NCI-H1694 (cell line): ENCODE results near the gene ARHGAP4.
A peak's percentile ranks its signal among the peaks of the same experiment; 100 is the strongest.

Source experiments
- DNase-seq: peaks from one replicate; lab custom pipeline; 2025; lab: John Stamatoyannopoulos, UW

ARHGAP4 gene

GRCh38 chrX:153927672-153927921 is 1.5 kb upstream of the ARHGAP4 start:
- no peak for DNase-seq

- peak; percentile 73 for DNase-seq
Observed at GRCh38 chrX:153926858-153927671, 1.0 kb upstream of the ARHGAP4 start.

- no peak for DNase-seq
Observed at GRCh38 chrX:153926552-153926857, 441 bp upstream of the ARHGAP4 start.

- DNase-seq: no peak
Observed at GRCh38 chrX:153925387-153925738, 701 bp downstream of the ARHGAP4 start.

GRCh38 chrX:153924149-153924861 is 1.8 kb downstream of the ARHGAP4 start:
- peak; percentile 57 for DNase-seq

- DNase-seq: peak; percentile 30
Observed at GRCh38 chrX:153922932-153923857, 2.9 kb downstream of the ARHGAP4 start.

GRCh38 chrX:153921511-153922446 is 4.3 kb downstream of the ARHGAP4 start:
- peak; percentile 32 for DNase-seq

GRCh38 chrX:153921070-153921469 is 5.0 kb downstream of the ARHGAP4 start:
- DNase-seq: no peak

- DNase-seq: no peak
Observed at GRCh38 chrX:153920546-153920945, 5.5 kb downstream of the ARHGAP4 start.

- DNase-seq: no peak
Observed at GRCh38 chrX:153919281-153919680, 6.8 kb downstream of the ARHGAP4 start.

- DNase-seq: no peak
Observed at GRCh38 chrX:153917869-153918268, 8.2 kb downstream of the ARHGAP4 start.

GRCh38 chrX:153913701-153914100 is 12.4 kb downstream of the ARHGAP4 start:
- no peak for DNase-seq

GRCh38 chrX:153913211-153913610 is 12.9 kb downstream of the ARHGAP4 start:
- no peak for DNase-seq

GRCh38 chrX:153911798-153912197 is 14.3 kb downstream of the ARHGAP4 start:
- DNase-seq: no peak

GRCh38 chrX:153910446-153910845 is 15.6 kb downstream of the ARHGAP4 start:
- DNase-seq: no peak

- no peak for DNase-seq
Observed at GRCh38 chrX:153909980-153910360, 16.1 kb downstream of the ARHGAP4 start.

GRCh38 chrX:153909024-153909979 is 16.8 kb downstream of the ARHGAP4 start:
- no peak for DNase-seq

GRCh38 chrX:153908219-153908860 is 17.7 kb downstream of the ARHGAP4 start:
- DNase-seq: peak; percentile 31

- DNase-seq: no peak
Observed at GRCh38 chrX:153907456-153907855, 18.6 kb downstream of the ARHGAP4 start.
